GM12878 (cell line): ENCODE measurements around the gene MTMR10. TPM values are rescaled to one million over a fixed set of nuclear protein-coding genes. Genes with fewer than 3 reads are reported as not detected.
A peak's percentile ranks its signal among the peaks of the same experiment; 100 is the strongest.

Experiments used
- ATAC-seq: fragments of 200-7000 bp; cut with Tn5 transposase; 3 replicates; pipeline ENCODE4 v1.9.1; 2020; ENCODE audit warnings: mild to moderate bottlenecking, moderate library complexity
- BruUV-seq: library from RNA; stranded (reverse); fragments of 400-500 nt; replicated peaks from 2 replicates; lab custom pipeline; 2021; lab: Mats Ljungman, UMichigan
- CTCF ChIA-PET: fragments of 300-600 bp; sonication (Branson Sonifier 250); formaldehyde crosslinking; extraction: SDS; loops from one replicate; lab custom pipeline; 2021; ENCODE audit warnings: inconsistent platforms; lab: Yijun Ruan, JAX
- POLR2A ChIA-PET: fragments of 350-600 bp; formaldehyde crosslinking; extraction: SDS; loops from one replicate; lab custom pipeline; 2021; ENCODE audit warnings: inconsistent platforms; lab: Charles Lee
- RAD21 ChIA-PET: fragments of 300-600 bp; sonication (Branson Sonifier 250); formaldehyde crosslinking; loops from one replicate; lab custom pipeline; 2023; ENCODE audit warnings: antibody characterized with exemption; ENCODE audit not compliant: unreplicated experiment; lab: Charles Lee
- SMC1A ChIA-PET: fragments of 300-600 bp; sonication (Branson Sonifier 250); formaldehyde crosslinking; loops from one replicate; lab custom pipeline; 2023; ENCODE audit not compliant: unreplicated experiment, uncharacterized antibody; lab: Charles Lee
- DNase-seq: peaks from one replicate; pipeline ENCODE4 v3.0.0-alpha.2; 2011; ENCODE audit warnings: low read depth, low spot score
- FAIRE-seq: peaks from 3 replicates; lab custom pipeline; 2011; peaks lifted over from hg19 to GRCh38; lab: Jason Lieb, UNC
- H2AFZ ChIP-seq: 2 replicates; pipeline ENCODE4 v1.6.0; 2011; ENCODE audit warnings: low read depth, low read length, control low read depth; ENCODE audit not compliant: control insufficient read depth
- H3K27ac ChIP-seq: 2 replicates; pipeline ENCODE4 v1.5.1; 2011; ENCODE audit warnings: control low read depth; ENCODE audit not compliant: control insufficient read depth, insufficient read depth
- H3K27me3 ChIP-seq, 2 experiments: replicated peaks in 1 of 2; 2 replicates each; pipeline versions ENCODE4 v1.6.0 to v1.6.1; 2011; ENCODE audit warnings: low read length in 1 of 2; ENCODE audit not compliant: control insufficient read depth in 2 of 2, insufficient read depth in 2 of 2
- H3K36me3 ChIP-seq, 2 experiments: 2 replicates each; pipeline ENCODE4 v1.5.1; 2011; ENCODE audit warnings: low read length in 1 of 2; ENCODE audit not compliant: control insufficient read depth in 2 of 2, insufficient read depth in 2 of 2
- H3K4me1 ChIP-seq: 2 replicates; pipeline ENCODE4 v1.6.1; 2011; ENCODE audit warnings: mild to moderate bottlenecking, low read length, moderate library complexity, mixed read lengths; ENCODE audit not compliant: control insufficient read depth, insufficient read depth
- H3K4me2 ChIP-seq: 2 replicates; pipeline ENCODE4 v1.6.0; 2011; ENCODE audit warnings: control low read depth; ENCODE audit not compliant: control insufficient read depth, insufficient read depth
- H3K4me3 ChIP-seq: fragments of 200-600 bp; sonication (generic); 2 replicates; pipeline ENCODE4 v1.5.1; 2016
- H3K79me2 ChIP-seq: 2 replicates; pipeline ENCODE4 v1.6.0; 2011; ENCODE audit warnings: low read length; ENCODE audit not compliant: control insufficient read depth, insufficient read depth
- H3K9ac ChIP-seq: 2 replicates; pipeline ENCODE4 v1.8.0; 2011; ENCODE audit warnings: low read length, control low read depth, mixed read lengths; ENCODE audit not compliant: control insufficient read depth, insufficient read depth
- H3K9me3 ChIP-seq: replicated peaks from 3 replicates; pipeline ENCODE4 v1.5.1; 2011; ENCODE audit warnings: mild to moderate bottlenecking, low read length; ENCODE audit not compliant: control insufficient read depth, insufficient read depth
- H4K20me1 ChIP-seq: 2 replicates; pipeline ENCODE4 v1.6.0; 2011; ENCODE audit not compliant: control insufficient read depth, insufficient read depth
- ATF7 ChIP-seq: fragments of 450-650 bp; IDR thresholded peaks from 2 replicates; pipeline ENCODE4 v1.6.1; 2016; ENCODE audit warnings: low read depth, mild to moderate bottlenecking
- BRCA1 ChIP-seq: IDR thresholded peaks from 2 replicates; pipeline ENCODE4 v1.6.1; 2011; ENCODE audit warnings: low read depth, low read length, improper control_type of control experiment
- NBN ChIP-seq: fragments of 450-650 bp; IDR thresholded peaks from 2 replicates; pipeline ENCODE4 v1.6.1; 2016
- PKNOX1 ChIP-seq: fragments of 450-650 bp; IDR thresholded peaks from 2 replicates; pipeline ENCODE4 v1.6.1; 2016; ENCODE audit warnings: mild to moderate bottlenecking
- POLR2AphosphoS5 ChIP-seq: IDR thresholded peaks from 2 replicates; pipeline ENCODE4 v1.6.1; 2011; ENCODE audit warnings: mild to moderate bottlenecking, low read length, inconsistent platforms
- ZNF207 ChIP-seq: fragments of 450-650 bp; IDR thresholded peaks from 2 replicates; pipeline ENCODE4 v1.6.1; 2014; ENCODE audit warnings: antibody characterized with exemption, mild to moderate bottlenecking, borderline replicate concordance
- WGBS: methylation state at CpG from one replicate; pipeline ENCODE4 v1.1.6; 2016; ENCODE audit warnings: low lambda C conversion rate; ENCODE audit not compliant: insufficient replicate concordance, insufficient coverage; ENCODE audit errors: missing lambda C conversion rate; 5-methylcytosine and 5-hydroxymethylcytosine counted together
- in situ Hi-C: fragments of 300-500 bp; cut with MboI; formaldehyde crosslinking; loops from 9 replicates; pipeline ENCODE4 v1.14.3; 2018; ENCODE audit warnings: mixed read lengths
- intact Hi-C: fragments of 100-400 bp; cut with micrococcal nuclease; formaldehyde crosslinking; loops from one replicate; pipeline ENCODE4 v1.14.2; 2022; ENCODE audit not compliant: unreplicated experiment
- polyA plus RNA-seq, 11 experiments: library from polyadenylated mRNA; depleted of rRNA in 4 of 11; unstranded in 6 of 11; stranded (reverse) in 5 of 11; fragments of >200 nt; fragmentation: Nextera tagmentation in 4 of 11; fragmentation: Illumina TruSeq in 1 of 11; extraction: Ambion mirVana in 4 of 11; extraction: Trizol in 1 of 11; gene quantifications; 1 replicate in 1 of 11; 2 replicates in 10 of 11; pipeline versions ENCODE4 v1.2.1 to v1.2.3, GENCODE V29; 2011 to 2016; ENCODE audit warnings: inconsistent platforms in 2 of 11, missing spikeins in 2 of 11, low read depth in 1 of 11
- total RNA-seq, 4 experiments: library from RNA; depleted of rRNA in 3 of 4; stranded (reverse); fragments of >200 nt in 3 of 4; fragmentation: Illumina TruSeq in 1 of 4; extraction: Trizol in 1 of 4; gene quantifications; 2 replicates each; pipeline versions ENCODE4 v1.2.1 to v1.2.3, GENCODE V29; 2013 to 2021

MTMR10 gene
- total and polyA plus RNA-seq, 10 of the 15 experiments (the other 5 are each of a cell fraction or from before 2014, with no cell fraction given): 1.9 to 13.6 (median 8.9) TPM

- H3K36me3 ChIP-seq: peaks cover 0 to 6% of the 10 kb centered on the region in 2 experiments; a peak in 1 of 4 replicates
- peak overlapping the region; percentile 78 for H3K27ac ChIP-seq
- DNase-seq (no peak), FAIRE-seq (peak; percentile 35), ATAC-seq (no peak; the same call in 1 of the 3 replicates)
- peak overlapping the region; percentile 95 for H3K4me2 ChIP-seq
- H3K9me3 ChIP-seq: no peaks in the 10 kb centered on the region
- H3K9ac ChIP-seq: peak overlapping the region; percentile 92
- intact Hi-C loops (loop anchor here (1.0 to 5.0 kb wide), 2 partner anchors 14 to 88 kb away; partner anchors contain the start of gene FAN1), in situ Hi-C loops (no loop called here)
- POLR2A ChIA-PET: interaction anchor here (1.3 kb wide), 1 partner anchor 14 kb away, joined by 4 read pairs; no protein-coding TSS in a partner anchor
- H3K79me2 ChIP-seq: peaks cover 13% of the 10 kb centered on the region
- H2AFZ ChIP-seq: peak overlapping the region; percentile 91
- 2% methylated on average over 24 of the region's 24 CpGs for WGBS
- BruUV-seq: no TSS peak
- TF ChIP-seq BRCA1 (no peak), POLR2AphosphoS5 (no peak), ZNF207 (no peak), ATF7 (peak; percentile 57; the same call in 1 of the 2 replicates), PKNOX1 (peak; percentile 23; the same call in 1 of the 2 replicates), NBN (peak; percentile 12; the same call in 1 of the 2 replicates)
- peak overlapping the region; percentile 99 for H3K4me3 ChIP-seq
- SMC1A ChIA-PET: interaction anchor here (1.1 to 1.7 kb wide), 3 partner anchors 13 to 23 kb away, joined by 3 to 5 read pairs (median 4); no protein-coding TSS in a partner anchor
- H3K27me3 ChIP-seq: no peaks in the 10 kb centered on the region
- peaks cover 8% of the 10 kb centered on the region for H3K4me1 ChIP-seq
- H4K20me1 ChIP-seq: no peaks in the 10 kb centered on the region
- RAD21 ChIA-PET: interaction anchor here (1.5 to 2.6 kb wide), 2 partner anchors 23 to 89 kb away, joined by 3 to 13 read pairs; no protein-coding TSS in a partner anchor
- CTCF ChIA-PET: interaction anchor here (0.8 to 1.4 kb wide), 3 partner anchors 9 to 139 kb away, joined by 3 read pairs; no protein-coding TSS in a partner anchor
Observed at GRCh38 chr15:30990446-30991254, 778 bp downstream of the MTMR10 start.
